WERI-Rb-1 (cell line): ENCODE measurements around the gene POLR2H.

Experiments used
- DNase-seq: peaks from one replicate; pipeline ENCODE4 v3.0.0-alpha.2; 2020
- H3K27ac ChIP-seq: fragments of 250-450 bp; sonication (Bioruptor Pico); 2 replicates; pipeline ENCODE4 v1.5.1; 2020; ENCODE audit warnings: mild to moderate bottlenecking, moderate library complexity
- H3K27me3 ChIP-seq: fragments of 250-450 bp; sonication (Bioruptor Pico); 2 replicates; pipeline ENCODE4 v1.5.1; 2021; ENCODE audit warnings: mild to moderate bottlenecking, low read depth, moderate library complexity; ENCODE audit not compliant: insufficient read depth, severe bottlenecking
- H3K36me3 ChIP-seq: fragments of 250-450 bp; sonication (Bioruptor Pico); 2 replicates; pipeline ENCODE4 v1.5.1; 2020; ENCODE audit warnings: mild to moderate bottlenecking, moderate library complexity
- H3K4me3 ChIP-seq: 2 replicates; pipeline ENCODE4 v1.5.1; 2011; ENCODE audit warnings: low read depth, mild to moderate bottlenecking, control low read depth, low read length
- H3K9me3 ChIP-seq: fragments of 250-450 bp; sonication (Bioruptor Pico); 2 replicates; pipeline ENCODE4 v1.5.1; 2021; ENCODE audit warnings: mild to moderate bottlenecking, moderate library complexity; ENCODE audit not compliant: severe bottlenecking
- CTCF ChIP-seq: IDR thresholded peaks from 2 replicates; pipeline ENCODE4 v1.5.1; 2011; ENCODE audit warnings: low read depth, mild to moderate bottlenecking, control low read depth, inconsistent platforms, low read length

POLR2H gene

GRCh38 chr3:184316792-184317191 lies 44.7 kb upstream of the POLR2H start:
- H3K9me3 ChIP-seq, result no peaks in the 10 kb centered on the region
- H3K36me3 ChIP-seq, result peaks cover 61% of the 10 kb centered on the region
- H3K27ac ChIP-seq, result no peak overlapping the region
- no peak for DNase-seq
- no peak for TF ChIP-seq CTCF
- H3K27me3 ChIP-seq, result no peaks in the 10 kb centered on the region
- H3K4me3 ChIP-seq, result no peak overlapping the region

DNA sequence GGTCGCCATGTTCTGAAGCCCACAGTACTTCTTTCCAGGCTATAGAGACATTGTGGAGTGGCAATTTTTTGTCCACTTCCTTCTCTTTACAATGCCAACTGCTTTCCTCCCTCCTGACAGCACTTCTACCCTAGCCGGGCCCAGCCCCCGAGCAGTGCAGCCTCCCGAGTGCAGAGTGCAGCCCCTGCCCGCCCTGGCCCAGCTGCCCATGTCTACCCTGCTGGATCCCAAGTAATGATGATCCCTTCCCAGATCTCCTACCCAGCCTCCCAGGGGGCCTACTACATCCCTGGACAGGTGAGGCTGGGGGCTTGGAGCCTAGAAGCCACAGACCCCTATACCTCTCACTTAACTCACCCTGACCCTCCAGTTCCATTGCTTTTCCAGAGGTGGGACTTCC lies 44.3 kb upstream of the POLR2H start:
- DNase-seq, result no peak
- H3K27me3 ChIP-seq, result no peaks in the 10 kb centered on the region
- H3K36me3 ChIP-seq, result peaks cover 65% of the 10 kb centered on the region
- H3K9me3 ChIP-seq, result no peaks in the 10 kb centered on the region
- TF ChIP-seq CTCF, result no peak
- H3K27ac ChIP-seq, result no peak overlapping the region
- no peak overlapping the region for H3K4me3 ChIP-seq

DNA sequence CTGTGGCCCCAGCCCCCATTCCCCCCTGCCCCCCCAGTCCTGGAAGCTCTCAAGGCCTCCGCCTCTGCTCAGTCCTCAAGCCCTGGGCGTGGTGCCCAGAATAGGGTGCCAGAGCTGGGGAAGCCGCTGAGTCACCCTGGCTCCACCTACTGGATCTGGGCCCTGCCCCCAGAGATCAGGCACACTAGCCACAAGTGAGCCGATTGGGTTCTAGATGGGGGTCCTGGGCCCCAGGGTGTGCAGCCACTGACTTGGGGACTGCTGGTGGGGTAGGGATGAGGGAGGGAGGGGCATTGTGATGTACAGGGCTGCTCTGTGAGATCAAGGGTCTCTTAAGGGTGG lies 41.4 kb upstream of the POLR2H start:
- no peaks in the 10 kb centered on the region for H3K27me3 ChIP-seq
- H3K27ac ChIP-seq, result no peak overlapping the region
- no peak overlapping the region for H3K4me3 ChIP-seq
- DNase-seq, result no peak
- no peaks in the 10 kb centered on the region for H3K9me3 ChIP-seq
- TF ChIP-seq CTCF, result no peak
- peaks cover 91% of the 10 kb centered on the region for H3K36me3 ChIP-seq

DNA sequence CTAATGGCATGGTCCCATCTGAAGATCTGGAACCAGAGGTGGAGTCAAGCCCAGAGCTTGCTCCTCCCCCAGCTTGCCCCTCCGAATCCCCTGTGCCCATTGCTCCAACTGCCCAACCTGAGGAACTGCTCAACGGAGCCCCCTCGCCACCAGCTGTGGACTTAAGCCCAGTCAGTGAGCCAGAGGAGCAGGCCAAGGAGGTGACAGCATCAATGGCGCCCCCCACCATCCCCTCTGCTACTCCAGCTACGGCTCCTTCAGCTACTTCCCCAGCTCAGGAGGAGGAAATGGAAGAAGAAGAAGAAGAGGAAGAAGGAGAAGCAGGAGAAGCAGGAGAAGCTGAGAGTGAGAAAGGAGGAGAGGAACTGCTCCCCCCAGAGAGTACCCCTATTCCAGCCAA lies 39.8 kb upstream of the POLR2H start:
- H3K9me3 ChIP-seq, result no peaks in the 10 kb centered on the region
- TF ChIP-seq CTCF, result no peak
- peaks cover 98% of the 10 kb centered on the region for H3K36me3 ChIP-seq
- H3K27me3 ChIP-seq, result no peaks in the 10 kb centered on the region
- DNase-seq, result no peak
- no peak overlapping the region for H3K27ac ChIP-seq
- H3K4me3 ChIP-seq, result no peak overlapping the region

GRCh38 chr3:184322731-184323487 lies 38.6 kb upstream of the POLR2H start:
- no peak for DNase-seq
- Histone ChIP-seq H3K4me3 (no peak overlapping the region), H3K27me3 (no peaks in the 10 kb centered on the region), H3K27ac (no peak overlapping the region), H3K9me3 (no peaks in the 10 kb centered on the region), H3K36me3 (peaks cover 98% of the 10 kb centered on the region)
- no peak for TF ChIP-seq CTCF

GRCh38 chr3:184323696-184324095 lies 37.8 kb upstream of the POLR2H start:
- no peaks in the 10 kb centered on the region for H3K9me3 ChIP-seq
- no peak for TF ChIP-seq CTCF
- no peak overlapping the region for H3K4me3 ChIP-seq
- no peak for DNase-seq
- no peak overlapping the region for H3K27ac ChIP-seq
- peaks cover 96% of the 10 kb centered on the region for H3K36me3 ChIP-seq
- H3K27me3 ChIP-seq, result no peaks in the 10 kb centered on the region
